ENCODE measurements around the gene IL4.
"Not testable (repeated sequence)": the region's sequence is repeated elsewhere in the genome, so short reads cannot be mapped to it uniquely, and the experiment has no call there.

IL4 gene

DNA sequence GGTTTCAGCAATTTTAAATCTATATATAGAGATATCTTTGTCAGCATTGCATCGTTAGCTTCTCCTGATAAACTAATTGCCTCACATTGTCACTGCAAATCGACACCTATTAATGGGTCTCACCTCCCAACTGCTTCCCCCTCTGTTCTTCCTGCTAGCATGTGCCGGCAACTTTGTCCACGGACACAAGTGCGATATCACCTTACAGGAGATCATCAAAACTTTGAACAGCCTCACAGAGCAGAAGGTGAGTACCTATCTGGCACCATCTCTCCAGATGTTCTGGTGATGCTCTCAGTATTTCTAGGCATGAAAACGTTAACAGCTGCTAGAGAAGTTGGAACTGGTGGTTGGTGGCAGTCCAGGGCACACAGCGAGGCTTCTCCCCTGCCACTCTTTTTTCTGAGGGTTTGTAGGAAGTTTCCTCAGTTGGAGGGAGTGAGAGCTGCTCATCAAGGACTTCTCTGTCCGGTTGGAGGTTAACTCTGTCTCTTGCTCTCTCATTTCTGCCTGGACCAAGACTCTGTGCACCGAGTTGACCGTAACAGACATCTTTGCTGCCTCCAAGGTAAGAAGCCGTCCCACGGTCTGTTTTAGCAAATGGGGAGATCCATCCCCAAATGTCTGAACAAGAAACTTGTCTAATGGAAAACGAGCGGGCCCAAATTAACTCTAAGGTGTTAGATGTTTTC, at the start of gene IL4:
IL4 (plus strand) TSS at position 51 of the 692 bp plus-strand sequence; CDS start at position 113, 62 bp downstream.
- no peak for DNase-seq

DNA sequence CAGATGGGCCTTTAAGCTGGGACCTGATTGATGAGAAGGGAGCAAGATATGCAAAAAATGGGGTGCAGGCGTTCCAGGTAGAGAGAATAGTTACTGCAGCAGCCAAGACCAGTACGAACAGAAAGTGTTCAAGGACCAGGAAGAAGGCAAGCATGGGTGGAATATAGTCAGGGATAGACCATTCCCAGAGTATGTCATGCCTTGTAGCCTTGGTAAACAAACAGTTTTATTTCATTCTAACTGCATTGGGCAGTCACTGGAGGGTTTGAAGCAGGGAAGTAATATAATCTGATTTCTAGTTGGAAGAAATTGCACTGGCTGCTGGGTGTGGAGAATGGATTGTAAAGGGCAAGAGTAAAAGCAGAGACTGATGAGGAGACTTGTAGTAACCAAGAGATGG, 46.3 kb upstream of the IL4 start:
- no peak for DNase-seq

DNA sequence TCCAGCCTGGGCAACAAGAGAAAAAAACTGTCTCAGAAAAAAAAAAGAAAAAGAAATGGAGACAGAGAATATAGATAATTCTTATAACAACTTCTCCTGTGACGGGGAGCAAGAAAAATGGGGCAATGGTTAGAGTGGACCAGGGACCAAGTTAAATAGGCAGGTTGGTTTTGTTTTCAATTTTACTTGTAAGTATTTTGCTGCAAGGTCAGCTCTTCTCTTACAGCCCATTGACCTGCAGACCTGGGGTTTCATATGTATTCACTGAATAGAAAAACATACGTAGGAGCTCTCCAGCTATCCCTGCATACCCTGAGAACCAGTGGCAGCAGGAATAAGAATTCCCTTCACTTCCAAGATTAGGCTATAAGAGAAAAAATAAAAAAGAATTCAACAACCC, 45.0 kb upstream of the IL4 start:
- no peak for DNase-seq

DNA sequence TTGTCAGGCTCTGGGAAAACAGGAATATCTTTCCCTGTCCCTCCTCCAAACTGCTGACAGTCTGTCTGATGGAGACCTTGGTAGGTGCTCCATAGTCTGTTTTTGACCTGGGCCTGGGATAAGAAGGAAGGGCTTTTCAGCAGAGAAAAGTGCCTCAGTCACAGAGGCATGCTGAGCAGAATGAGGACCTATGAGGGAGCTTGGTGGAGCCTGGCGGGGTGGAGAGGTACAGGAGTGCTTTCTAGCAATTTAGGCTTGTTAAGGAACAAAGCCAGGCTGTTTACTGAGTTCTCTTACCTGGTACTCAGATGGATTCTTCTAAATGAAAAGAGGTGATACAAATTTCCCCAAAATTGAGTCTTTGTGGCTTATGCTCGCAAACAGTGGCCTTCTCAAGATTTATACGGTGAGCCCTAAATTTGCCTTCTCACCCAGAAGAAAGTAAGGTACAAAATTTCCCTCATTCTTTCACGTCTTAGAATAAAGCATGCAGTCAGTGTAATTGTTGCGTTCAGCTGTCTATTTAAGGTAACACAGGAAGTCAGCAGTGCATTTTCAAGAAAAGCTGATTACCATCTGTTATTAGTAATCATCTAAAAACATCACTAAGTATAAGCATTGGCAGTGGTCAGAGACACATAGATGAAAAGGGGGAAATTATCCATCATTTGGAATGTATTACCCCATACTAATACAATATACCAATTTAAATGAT, 44.4 kb upstream of the IL4 start:
- no peak for DNase-seq

DNA sequence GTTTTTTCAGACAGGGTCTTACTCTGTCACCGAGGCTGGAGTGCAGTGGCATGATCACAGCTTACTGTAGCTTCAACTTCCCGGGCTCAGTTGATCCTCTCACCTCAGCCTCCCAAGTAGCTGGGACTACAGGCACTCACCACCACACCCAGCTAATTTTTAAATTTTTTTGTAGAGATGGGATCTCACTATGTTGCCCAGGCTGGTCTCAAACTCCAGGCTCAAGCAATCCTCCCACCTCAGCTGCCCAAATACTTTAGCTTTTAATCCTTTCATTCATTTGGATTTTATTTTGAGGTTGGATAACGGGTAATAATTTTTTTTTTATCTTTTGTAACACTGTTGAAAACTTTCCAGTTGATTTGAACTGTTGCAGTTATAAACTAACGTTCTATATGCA, 40.2 kb upstream of the IL4 start:
- DNase-seq = not testable (repeated sequence)

DNA sequence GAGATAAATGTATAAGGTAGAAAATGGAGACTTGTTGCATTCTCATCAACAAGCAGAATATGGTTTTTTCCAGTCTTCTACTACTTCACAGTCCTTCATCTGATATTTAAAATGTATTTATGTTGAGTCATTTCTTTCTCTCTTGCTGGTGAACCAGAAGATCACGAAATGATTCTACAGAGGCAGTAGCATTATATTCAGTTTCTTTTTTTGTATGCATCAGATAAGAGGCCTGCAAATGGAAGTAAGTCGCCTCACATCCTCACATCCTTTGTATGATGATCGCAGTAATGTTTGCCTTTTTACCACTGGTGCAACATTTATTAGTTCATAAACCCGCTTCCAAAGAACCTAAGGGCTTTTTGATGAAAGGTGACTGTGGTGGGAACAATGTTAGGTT, 37.9 kb upstream of the IL4 start:
- DNase-seq = no peak

DNA sequence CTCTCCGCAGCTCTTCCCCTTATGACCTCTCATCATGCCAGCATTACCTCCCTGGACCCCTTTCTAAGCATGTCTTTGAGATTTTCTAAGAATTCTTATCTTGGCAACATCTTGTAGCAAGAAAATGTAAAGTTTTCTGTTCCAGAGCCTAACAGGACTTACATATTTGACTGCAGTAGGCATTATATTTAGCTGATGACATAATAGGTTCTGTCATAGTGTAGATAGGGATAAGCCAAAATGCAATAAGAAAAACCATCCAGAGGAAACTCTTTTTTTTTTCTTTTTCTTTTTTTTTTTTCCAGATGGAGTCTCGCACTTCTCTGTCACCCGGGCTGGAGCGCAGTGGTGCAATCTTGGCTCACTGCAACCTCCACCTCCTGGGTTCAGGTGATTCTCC, 36.5 kb upstream of the IL4 start:
- no peak for DNase-seq

DNA sequence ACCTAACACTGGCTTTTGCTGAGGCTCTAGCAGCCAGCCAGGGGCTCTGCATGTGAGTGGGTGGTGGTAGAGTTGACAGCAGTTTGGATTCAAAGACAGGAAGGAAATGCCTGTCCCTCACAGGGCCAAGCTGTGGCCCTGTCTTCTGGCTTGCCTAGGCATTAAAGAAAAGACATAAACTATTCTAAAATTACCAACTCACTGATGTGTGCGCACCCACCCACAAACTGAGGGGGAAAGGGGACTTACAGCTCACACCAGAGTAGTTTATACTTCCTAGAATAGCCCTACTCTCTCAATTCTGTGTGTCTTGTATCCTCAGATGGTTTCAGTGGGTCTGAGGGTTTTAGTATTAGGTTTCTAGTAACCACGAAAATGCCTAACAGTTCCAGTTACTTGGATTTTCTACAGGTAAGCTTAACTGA, 34.1 kb upstream of the IL4 start:
- no peak for DNase-seq

DNA sequence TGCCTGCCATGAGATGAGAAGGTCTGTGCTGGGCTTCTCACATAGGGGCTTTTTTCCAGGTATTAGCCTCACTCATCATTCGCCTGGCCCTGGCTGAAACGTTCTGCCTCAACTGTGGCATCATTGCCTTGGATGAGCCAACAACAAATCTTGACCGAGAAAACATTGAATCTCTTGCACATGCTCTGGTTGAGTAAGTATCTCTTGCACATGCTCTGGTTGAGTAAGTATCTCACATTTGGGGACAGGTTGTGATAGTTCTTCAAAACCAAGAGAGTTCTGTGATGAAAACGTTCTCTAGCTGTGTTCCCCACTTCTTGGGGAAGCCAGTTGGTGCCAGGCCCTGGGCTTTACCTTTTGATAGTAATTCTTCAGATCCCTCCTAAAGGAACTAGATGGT, 33.2 kb upstream of the IL4 start:
- no peak for DNase-seq

DNA sequence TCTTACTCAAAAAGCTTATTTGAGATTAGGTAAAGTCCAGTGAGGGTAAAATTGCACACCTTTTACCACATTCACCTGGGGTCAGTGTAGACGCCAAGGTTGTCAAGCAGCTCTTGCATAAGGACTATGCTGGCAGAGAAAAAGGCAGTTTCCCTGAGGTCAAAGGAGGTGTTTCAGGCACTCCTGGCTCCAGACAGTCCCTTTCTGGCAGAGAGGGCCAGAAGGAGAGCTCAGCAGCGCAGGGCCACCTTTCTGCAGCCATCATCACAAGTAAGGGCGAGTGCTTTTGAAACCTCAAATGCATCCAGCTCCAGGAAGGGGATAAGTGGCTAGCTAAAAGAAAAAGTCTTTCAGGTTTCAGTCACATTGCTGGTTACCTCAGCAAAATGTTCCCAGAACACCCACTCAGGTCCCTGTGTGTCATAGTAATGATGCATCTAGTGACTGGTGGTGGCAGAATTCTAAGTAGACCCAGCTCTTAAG, 32.5 kb upstream of the IL4 start:
- no peak for DNase-seq

DNA sequence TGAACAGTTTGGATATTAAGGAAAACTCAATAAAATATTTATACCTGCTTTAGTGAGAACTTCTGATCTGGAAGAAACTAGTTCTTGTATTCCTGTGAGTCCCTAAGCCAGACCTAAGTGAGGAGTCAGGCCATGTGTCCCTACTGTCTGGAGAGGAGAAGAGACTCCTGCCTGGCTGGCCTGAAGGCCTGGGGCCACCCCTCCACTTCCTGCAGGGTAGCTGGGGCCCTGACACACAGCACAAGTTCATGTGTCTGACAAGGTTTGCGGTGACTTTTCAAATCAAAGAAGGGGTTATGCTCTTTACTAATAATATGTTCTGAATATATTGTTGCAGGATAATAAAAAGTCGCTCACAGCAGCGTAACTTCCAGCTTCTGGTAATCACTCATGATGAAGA, 31.9 kb upstream of the IL4 start:
- DNase-seq = no peak

DNA sequence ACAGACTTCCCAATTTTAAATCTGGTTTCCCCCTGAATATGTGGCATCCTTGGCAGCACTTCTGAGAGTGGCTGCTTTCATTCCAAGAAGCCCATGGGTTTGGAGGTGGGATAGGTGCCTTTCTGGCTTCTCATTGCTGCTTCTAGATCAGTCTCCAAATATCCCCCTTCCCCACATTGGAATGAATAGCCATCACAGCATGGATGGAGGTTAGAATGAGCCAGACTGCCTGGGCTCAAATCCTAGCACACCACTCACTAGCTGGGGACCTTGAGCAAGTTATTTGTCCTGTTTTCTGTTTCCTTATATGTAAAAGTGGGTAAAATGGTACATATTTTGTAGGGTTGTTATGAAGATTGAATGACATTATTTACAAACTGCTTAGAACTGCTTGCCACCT, 29.6 kb upstream of the IL4 start:
- no peak for DNase-seq

DNA sequence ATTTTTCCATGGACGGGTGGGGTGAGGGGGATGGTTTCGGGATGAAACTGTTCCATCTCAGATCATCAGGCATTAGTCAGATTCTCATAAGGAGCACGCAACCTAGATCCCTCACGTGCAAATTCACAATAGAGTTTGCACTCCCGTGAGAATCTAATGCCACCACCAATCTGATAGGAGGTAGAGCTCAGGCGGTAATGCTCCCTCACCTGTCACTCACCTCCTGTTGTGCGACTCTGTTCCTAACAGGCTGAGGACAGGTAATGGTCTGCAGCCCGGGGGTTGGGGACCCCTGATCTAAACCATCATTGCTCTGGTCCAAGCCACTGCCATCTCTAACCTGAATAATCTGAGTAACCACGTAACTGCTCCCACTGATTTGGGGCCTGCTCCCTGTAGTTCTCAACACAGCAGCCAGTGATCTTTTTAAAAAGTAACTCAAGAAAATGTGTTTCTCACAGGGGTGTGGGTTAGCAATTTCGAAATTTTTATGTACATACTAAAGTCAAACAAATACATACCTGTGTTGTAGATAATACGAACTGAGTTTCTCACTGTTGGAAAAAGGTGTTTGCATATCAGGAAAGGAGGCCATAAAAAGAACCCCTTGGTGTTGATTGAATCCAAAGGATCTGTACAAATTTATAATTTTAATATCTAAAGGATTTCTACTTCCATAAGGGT, 27.1 kb upstream of the IL4 start:
- DNase-seq = no peak

DNA sequence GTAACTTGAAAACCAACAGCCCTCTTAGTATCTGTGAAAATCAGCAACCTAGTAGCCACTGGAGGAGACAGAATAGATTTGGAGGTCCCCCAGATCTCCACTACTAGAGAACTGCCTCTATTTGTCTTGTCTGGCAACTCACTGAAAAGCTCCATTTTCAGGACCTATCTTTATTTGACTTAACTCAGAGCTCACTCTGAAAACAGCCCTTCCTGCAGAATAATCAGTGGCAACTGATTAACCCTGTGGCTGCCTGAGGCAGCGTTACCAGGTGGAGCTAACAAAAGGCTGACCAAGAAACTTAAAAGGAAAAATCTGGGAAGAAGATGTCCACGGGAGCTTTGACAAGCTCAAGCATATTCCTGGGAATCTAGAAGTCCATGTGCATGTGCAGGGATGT, 26.3 kb upstream of the IL4 start:
- DNase-seq = no peak

DNA sequence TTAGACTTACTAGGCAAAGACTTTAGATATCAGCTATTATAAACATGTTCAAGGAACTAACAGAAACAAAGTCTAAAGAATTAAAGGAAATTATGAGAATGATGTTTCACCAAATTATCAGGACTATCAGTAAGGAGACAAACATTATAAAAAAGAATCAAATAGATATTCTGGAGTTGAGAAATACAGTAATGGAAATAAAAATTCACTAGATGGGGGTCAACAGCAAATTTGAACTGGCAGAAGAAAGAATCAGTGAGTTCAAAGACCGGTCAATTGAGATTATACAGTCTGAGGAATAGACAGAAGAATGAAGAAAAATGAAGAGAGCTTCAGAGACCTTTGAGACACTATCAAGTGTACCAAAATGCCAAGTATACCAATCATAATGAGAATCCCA, 25.4 kb upstream of the IL4 start:
- DNase-seq = no peak

DNA sequence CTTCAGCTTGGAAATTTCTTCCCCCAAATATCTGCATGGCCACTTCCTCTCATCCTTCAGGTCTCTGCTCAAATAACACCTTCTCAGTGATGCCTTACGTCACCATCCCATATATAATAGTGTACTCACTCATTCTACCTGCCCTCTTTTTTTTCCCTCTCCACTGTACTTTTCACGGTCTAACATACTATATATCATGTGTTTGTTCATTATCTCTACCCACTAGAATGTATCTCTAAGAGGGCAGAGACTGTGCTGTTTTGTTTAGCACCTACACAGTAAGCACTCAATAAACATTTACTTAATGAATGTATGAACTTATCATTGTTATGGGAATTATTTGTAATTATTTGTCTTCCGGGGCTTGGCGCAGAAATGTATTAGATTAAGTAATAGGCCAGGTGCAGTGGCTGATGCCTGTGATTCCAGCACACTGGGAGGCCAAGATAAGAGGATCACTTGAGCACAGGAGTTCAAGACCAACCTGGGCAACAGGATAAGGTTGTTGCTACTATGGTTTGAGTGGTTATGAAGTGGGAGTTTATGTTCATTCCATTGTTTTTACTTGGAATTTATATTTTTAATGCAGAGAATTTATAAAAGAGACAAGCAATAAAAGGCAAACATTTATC, 21.8 kb upstream of the IL4 start:
- no peak for DNase-seq

DNA sequence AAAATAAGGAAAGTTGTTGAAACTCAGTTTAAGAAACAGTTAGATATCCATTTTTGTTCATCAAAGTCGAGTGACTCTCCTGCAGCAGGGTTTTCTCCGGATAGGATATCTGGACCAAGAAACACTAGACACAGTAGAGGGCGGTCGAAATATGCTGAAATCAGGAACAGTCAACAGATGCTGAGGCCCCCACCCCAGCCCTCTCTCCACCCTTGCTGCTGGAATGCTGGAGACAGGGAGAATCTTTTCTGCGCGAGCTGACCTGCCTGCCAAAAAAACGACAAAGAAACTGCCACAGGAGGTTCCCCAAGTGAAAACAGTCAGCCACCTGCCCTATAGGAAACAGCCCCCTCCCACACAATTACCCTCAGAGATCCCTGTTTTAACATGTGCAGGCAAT, 20.1 kb upstream of the IL4 start:
- DNase-seq = no peak

DNA sequence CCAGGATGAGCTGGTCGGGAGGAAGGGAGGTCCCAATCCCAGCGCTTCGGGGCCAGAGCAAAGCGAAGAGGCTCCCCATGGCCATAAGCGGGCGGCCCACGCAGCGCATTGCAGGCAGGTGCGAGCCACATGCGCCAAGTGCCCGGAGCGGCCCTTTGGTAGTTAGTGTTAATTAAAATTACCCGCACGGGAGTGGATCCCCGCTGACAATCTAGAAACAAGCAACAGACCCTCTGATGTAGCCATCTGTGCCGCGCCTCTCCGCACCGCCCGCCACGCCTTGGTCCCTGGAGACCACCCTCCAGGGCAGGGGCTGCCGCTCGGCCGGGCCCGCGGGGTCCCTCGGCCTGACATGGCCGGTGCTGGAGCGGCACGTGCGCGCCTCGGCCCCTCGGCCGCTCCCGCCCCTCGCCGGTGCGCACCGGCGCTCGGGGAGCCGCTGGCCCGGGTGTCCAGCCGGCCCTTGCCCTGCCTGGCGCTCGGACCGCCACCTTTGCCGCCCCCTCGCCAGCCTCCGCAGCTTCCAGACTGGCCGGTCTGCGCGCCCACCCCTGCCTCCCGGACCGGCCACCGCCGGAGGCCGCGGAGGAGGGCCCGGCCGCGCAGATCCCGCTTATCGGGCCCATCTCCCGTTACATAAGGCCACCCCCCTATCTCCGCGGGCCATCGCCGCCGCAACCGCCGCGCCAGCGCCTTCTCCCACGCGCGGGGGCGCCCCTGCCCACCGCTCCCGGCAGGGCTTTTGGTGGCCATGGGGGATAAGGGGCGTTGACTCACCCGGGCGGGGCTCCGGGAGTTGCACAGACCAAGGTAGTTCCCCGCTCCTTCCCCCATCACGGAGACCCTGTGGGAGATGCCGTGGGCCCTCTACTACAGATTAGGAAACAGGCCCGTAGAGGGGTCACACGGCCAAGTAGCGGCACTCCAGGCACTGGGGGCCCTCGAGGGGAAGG, 17.7 kb upstream of the IL4 start:
- DNase-seq = peak; percentile 25

DNA sequence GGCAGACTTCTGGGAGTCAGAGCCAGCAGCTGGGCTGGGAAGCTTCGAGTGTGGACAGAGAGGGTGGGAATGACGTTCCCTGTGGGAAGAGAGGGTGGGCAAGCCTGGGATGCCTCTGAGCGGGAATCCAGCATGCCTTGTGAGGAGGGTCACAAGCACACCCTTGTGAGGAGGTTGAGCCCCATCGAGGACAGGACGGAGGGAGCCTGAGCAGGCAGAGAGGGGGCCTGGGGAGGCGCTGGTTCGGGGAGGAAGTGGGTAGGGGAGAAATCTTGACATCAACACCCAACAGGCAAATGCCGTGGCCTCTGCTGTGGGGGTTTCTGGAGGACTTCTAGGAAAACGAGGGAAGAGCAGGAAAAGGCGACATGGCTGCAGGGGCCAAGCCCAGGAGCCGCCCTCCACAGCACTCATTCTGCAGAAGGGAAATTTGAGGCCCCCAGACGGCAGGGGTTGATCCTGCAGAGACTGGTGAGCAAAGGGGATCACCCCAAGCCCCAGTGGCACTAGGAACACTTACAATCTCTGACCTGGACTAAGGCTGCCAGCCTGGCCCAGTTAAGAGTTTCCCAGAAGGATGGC, 16.9 kb upstream of the IL4 start:
- DNase-seq = no peak

DNA sequence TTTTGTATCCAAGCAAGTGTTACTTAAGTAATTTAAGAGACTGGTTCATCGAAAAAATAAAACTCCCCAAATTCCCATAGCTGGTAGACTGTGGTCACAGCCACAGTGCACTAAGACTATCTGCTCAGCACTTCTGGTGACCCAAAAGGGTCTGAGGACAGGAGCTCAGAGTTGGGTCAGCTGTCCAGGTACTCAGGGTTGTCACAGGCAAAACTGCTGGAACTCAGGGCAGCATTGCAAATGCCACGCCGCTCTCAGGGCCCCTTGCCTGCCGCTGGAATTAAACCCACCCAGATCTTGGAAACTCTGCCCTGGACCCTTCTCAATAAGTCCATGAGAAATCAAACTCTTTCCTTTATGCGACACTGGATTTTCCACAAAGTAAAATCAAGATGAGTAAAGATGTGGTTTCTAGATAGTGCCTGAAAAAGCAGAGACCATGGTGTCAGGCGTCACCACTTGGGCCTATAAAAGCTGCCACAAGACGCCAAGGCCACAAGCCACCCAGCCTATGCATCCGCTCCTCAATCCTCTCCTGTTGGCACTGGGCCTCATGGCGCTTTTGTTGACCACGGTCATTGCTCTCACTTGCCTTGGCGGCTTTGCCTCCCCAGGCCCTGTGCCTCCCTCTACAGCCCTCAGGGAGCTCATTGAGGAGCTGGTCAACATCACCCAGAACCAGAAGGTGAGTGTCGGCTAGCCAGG, 16.0 kb upstream of the IL4 start, which contains the start of gene IL13:
IL13 (plus strand) TSS at position 498 of the 705 bp plus-strand sequence; CDS start at position 512, 14 bp downstream.
- DNase-seq = no peak

Measured in CD4-positive, alpha-beta T cell treated with Interferon gamma for 1 hour (primary cell).